ENCODE measurements around the gene SUSD3. TPM values are rescaled to one million over a fixed set of nuclear protein-coding genes. Genes with fewer than 3 reads are reported as not detected.
"Not testable (repeated sequence)": the region's sequence is repeated elsewhere in the genome, so short reads cannot be mapped to it uniquely, and the experiment has no call there.

The SUSD3 gene
- total RNA-seq, 1 donor from 2014 or later, result 0.96 TPM

DNA sequence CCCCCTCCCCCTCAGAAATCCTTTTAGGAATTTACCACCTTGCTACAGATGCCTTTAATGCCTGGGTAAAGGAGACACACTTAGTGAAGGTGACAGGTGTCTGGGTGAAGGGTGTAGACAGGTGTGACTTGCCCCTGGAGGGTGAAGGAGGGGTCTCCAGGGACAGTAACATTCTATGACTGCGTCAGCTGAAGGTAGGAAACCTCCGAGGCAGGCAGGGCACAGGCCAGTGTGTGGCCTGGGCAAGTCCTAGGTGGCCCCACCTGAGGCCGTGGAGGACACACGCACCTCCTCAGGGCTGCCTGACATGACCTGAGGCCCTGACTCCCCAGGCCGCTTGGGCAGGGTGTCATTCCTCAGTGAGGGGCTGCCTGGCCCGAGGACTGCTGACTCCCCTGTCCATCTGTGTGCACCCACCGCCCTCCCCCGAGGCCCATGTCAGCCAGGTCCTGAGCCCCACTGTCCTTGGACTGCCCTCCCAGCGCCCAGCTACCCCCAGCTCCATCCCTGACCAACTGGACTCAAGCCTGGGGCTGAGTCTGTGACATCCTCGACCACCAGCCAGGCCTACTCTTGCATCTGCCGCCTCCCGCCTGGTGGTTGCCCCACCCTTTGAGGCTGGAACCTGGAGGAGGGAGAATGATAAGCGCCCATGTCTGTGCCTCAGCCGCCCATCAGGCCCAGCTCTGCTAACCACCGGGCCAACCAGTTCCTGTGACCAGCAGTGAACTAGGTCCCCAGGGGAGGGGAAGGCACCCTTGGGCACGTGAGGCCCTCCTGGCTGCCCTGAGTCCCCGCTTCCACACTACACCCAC lies 55.9 kb downstream of the SUSD3 start:
- peak; percentile 4 for ATAC-seq

DNA sequence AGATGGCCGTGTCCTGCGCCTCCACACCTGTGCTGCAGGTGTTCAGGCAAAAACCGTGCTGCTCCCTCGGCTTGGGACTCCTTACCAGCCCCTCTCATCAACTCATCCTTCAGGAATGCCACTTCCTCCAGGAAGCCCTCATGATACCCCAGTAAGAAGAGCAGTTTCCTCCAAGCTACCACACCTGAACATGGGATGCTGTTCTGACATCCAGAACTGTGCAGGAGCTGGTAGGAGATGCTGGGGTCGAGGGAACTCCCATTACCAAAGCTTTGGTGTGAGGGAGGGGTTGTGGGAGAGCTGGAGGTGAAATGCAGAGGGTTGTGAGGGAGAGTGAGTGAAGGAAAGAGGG lies 56.5 kb downstream of the SUSD3 start:
- ATAC-seq, result no peak

DNA sequence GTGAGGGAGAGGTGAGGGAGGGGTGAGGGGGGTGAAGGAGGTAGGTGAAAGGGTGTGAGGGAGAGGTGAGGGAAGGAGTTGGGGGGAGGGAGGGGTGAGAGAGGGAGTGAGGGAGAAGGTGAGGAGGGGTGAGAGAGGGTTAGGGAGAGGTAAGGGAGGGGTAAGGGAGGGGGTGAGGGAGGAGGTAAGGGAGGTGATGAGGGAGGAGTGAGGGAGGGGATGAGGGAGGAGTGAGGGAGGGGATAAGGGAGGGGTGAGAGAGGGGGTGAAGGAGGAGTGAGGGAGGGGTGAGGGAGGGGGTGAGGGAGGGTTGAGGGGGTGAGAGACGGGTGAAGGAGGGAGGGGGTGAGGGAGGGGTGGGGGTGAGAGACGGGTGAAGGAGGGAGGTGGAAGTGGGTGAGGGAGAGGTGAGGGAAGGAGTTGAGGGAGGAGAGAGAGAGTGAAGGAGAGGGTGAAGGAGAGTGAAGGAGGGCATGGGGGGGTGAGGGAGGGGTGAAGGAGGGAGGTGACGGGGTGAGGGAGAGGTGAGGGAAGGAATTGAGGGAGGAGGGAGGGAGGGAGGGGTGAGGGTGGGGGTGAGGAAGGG lies 57.1 kb downstream of the SUSD3 start:
- no peak for ATAC-seq

DNA sequence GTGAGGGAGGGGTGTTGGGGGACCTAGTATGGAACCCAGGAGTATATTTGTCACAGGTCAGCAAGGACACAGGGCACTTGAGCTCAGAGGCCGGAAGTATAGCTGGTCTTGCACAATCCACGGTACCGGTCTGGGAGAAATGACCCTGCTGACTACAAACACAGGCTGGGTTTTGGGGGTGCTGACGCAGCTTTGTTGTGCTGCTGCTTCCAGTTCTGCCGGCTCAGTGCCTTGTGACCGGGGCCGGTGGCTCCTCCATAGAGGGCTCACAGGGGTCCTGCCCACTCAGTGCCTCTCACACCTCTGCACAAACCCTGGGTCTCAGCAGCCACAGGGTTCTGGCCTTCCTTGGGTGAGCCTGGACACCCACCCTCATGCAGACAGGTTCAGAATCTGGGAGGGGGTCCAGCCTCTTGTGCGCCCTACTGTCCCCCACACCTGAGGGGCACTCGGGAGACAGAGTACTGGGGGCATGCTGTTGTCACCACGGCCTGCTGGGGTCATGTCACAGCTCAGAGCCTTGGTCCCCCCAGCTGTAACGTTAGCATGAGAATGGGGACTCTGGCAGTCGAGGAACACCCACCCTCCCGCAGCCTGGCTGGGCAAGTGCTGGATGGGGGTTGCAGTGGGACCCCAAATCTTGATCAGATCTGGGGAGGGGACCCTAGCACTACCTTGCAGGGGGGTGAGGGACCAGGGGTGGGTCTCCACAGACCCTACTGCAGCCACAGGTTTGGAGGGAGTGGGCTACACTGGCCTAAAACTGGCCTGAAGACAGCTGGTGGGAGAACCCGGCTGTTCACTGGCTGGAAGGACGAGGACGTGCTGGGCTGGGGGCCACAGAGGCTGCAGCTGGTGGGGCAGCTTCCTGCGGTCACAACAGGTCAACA lies 57.8 kb downstream of the SUSD3 start:
- peak; percentile 8 for ATAC-seq

DNA sequence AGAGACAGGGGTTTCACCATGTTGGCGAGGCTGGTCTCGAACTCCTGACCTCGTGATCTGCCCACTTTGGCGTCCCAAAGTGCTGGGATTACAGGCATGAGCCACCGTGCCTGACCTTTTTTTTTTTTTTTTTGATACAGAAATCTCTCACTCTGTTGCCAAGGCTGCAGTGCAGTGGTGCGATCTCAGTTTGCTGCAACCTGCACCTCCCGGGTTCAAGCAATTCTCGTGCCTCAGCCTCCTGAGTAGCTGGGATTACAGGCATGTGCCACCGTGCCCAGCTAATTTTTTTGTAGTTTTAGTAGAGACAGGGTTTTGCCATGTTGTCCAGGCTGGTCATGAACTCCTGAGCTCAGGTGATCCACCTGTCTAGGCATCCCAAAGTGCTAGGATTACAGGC lies 59.0 kb downstream of the SUSD3 start:
- not testable (repeated sequence) for ATAC-seq

DNA sequence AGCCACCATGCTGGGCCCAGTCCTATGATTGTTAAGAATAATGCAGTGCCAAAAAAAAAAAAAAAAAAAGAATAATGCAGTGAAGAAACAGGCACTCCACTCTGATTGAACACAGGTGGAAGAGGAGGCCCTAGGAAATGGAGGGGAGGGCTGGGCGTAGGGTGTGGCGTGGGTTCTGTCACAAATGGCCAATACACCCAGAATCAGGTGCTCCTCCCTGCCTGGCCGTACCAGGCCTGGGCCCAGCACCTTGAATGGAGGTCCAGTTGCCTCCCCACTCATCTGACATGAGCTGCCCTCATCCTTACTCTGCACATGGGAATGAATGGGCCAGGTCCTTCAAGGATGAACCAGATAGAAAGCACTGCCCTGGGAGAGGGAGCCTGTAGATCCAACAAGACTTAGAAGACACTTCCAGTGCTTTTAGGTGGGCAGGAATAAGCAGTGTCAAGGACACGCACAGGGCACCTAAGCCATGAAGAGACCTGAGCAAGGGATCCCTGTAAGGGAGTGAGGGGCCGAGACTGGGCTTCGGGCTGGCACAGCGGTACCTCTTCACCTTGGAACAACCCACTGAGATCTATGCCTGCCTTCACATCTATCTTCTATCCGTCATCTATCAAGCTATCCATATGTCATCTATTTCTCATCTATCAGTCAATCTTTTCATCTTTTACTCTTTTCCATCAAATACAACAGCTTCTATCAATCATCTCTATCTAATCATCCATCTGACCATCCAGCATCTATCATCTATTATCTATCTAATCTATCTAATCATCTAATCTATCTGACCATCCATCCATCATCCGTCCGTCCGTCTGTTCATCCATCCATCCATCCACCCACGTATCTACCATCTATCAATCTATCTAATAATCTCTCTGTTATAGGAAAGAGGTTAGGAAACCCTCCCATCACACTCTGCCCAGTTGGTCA lies 59.7 kb downstream of the SUSD3 start:
- no peak for ATAC-seq

DNA sequence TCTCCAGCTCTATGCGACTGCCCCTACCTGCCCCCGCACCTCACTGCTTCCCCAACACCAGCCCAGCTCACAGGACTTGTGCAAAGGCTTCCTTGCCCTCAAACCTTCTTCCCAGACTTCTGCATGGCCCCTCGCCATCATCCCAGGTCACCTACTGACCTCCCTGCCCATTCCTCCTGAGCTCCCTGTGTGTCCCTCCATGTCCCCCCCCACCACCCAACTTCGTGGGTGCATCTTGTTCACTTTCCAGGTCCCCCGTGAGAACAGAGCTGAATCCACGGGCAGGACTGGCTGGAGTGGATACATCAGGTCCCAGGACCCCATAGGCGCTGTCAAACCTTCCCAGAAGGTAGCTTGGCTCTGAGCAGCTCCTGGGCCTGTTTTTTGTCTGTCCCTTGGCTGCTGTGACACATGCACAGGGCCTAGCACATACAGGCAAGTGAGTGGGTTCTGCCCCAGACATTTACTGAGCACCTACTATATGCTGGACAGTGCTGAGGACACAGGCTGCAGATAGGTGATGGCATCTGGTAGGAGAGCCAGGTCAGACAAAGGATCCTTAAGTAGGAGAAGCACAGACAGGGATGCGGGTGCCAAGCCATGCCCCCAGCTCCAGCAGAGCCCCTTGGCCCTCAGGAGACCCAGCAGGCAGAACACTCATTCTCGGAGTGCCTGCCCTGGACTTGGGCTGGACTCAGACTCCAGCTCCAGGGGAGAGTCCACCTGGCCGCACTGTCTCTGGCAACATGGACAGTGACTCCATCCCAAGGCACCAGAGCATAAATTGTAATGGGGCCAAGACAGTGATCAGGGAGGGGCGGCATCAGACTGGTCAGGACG lies 60.6 kb downstream of the SUSD3 start:
- ATAC-seq, result no peak

DNA sequence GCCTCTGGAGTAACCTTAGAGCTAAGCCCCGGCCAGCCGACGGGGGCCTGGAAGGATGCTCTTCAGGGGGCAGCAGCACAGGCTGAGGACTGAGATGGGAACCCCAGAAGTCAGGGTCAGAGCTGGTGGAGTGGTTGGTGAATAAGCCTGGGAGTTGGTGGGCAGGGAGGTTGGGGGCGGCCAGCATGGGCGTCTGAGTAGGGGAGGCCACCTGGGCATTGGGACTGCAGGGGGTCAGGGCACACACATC lies 61.1 kb downstream of the SUSD3 start:
- ATAC-seq, result no peak

DNA sequence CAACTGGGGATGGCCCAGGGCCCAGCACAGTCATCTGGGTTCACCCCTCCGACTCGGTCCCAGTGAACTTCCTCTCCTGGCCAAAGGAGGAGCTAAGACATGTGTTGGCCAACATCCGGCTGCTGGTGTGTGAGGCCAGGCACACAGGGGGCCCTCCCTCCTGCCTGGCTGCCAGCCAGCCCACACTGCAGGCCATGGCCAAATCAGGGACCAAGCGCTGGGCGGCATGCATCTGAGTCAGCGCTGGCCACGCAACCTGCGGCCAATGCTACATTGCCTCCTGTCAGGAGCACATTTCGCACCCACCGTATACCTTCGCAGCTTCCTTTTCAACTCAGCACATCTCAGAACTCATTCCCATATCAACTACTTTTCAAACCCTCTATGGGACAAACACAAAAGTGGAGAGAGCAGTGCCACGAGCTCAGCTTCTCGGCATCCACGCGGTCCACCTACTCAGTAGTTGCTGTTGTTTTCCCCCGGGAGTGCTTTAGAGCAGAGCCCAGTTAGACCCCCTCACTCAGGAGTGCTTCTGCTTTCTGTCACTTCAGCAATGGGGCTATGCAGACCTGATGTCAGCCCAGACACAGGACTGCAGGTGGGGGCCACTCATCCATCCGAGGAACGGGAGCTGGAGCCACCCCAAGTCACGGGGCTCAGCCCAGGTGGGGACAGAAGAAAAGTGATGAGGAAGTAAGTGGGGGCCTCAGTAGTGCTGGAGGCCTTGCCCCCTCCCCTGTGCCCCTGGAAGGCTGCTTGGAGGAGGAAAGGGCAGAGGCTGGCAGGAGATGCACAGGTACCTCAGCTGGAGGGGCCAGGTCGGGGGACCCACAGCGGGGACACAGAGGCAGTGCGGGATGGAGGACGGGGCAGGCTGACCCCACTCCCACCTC lies 61.7 kb downstream of the SUSD3 start:
- ATAC-seq, result peak; percentile 70

DNA sequence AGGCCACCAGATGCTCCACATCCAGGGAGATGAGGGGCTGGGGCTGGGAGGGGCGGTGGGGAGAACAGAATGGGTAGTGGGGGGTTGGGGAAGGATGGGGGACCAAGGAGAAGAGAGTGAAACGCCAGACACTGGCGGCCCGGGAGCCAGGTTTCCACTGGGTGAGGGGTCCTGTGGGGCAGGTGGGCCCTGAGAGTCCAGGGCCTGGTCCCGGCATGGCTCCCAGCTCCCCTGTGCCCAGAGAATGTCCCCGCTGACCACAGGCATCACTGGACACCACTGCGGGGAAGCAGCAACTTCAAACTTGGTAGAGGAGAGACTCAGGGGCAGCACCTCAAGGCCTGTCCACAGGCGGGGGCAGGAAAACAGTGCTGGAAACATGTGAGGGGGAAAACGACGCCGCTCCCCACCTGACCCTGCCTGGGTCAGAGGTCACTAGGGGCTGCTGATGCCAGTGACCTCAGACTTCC lies 62.4 kb downstream of the SUSD3 start:
- ATAC-seq, result no peak

DNA sequence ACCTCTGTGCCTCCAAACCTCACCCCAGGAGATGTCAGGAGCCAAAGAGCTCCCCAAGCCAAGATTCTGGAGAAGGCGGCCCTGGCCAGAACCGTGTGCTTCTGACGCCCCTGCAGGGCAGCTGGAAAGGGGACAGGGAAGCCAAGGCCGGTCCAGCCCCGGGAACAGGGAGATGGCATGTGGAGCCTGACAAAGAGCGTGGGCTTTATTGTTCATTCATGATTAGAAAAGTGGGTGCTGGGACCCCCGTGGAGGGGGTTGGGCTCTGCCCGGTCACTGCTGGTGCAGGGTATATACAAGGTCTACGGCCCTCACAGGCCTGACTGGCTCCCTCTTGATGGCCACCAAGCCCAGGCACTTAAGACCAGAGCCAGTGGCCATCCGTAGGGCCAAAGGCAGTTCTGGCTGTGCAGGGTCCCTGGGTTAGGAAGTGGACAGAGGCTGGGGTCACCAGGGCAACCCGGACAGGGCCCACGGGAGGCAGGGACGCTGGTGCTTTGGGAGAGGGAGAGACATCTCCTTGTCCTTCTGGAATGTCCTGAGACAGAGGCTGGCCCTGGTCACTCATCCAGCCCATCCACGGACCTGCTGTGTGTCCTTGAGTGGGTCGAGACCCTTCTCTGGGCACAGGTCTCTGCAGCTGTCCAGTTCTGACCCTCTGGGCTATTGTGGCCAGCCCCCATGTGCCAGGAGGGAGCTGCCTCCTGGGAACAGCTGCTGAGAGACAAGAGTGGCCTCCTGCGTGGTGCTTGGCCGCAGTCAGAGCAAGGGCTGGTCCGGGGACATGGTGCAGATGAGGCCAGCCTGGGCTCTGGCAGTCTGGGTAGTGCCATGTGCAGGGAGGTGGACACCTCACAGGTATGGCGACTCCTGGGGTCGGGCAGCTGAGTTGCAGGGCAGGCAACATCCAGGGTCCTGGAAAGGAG lies 63.1 kb downstream of the SUSD3 start:
- ATAC-seq, result no peak

DNA sequence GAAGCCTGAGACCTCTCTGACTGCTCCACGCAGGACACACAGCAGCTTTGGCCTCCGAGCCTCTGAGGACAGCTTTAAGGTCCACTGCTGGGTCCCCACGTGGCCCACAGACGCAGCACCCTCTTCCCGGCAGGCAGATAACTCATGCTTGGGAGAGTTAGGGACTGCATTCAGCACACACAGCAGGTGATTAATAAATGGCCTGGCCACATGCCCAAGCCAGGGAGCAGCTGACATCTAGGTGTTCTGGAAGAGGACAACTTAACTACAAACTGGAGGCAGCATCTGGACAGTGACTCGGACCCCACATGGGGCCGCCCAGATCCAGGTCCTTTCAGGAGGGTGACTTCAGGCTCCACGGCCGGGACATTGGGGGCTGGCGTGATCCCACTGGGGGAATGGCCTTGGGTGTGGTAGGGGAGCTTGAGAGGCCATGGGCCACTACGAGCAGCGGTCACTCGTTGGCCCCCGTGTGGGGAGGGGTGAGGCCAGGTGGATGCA lies 64.3 kb downstream of the SUSD3 start:
- ATAC-seq, result no peak

DNA sequence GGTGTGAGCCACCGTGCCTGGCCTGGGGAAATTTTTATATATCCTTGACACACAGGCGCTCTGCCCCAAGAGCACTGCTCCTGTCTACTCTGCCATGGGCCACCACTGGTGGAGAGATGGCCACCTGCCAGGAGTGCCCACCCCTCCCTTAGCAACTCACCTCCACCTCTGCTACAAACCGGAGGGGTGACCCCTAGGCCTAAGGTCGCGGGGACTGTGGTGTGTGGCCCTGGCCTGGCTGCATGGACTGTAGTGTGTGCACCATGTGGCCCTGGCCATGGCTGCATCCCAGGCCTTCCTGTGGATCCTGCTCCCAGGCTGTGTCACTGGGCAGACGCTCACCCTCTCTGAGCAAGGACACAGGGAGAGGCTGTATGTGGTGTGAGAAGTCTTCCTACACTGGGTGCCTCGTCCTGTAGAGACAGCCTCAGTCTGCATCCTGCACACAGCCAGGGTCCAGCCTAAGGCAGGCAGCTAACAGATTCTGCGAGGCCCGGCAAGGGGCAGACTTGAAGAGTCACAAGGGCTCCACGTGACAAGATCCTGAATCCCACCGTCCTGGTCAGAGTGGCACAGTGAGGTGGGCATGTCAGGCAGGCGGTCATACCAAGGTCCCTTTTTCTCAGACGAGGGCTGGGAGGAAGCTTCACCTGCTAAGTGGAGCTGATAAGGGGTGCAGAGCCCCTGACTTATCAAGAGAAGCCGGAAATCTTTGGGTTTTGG lies 65.2 kb downstream of the SUSD3 start:
- ATAC-seq, result no peak

DNA sequence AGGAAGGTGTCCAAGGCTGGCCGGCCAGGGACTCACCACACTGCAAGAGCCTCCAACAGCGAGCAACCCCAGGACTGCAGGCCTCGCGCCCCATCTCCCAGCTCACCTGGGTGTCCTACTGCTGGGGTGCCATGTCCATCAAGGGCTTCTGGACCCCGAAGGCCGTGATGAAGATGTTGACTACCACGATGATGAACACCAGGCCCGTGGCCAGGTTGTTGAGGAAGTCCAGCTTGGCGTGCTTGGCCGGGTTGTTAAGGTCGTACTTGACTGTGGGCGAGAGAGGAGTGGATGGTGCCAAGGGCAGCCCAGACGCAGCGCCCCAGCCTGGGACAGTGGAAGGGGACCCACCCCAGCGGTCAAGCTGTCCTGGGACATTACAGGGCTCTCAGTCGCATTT lies 66.3 kb downstream of the SUSD3 start:
- ATAC-seq, result no peak

DNA sequence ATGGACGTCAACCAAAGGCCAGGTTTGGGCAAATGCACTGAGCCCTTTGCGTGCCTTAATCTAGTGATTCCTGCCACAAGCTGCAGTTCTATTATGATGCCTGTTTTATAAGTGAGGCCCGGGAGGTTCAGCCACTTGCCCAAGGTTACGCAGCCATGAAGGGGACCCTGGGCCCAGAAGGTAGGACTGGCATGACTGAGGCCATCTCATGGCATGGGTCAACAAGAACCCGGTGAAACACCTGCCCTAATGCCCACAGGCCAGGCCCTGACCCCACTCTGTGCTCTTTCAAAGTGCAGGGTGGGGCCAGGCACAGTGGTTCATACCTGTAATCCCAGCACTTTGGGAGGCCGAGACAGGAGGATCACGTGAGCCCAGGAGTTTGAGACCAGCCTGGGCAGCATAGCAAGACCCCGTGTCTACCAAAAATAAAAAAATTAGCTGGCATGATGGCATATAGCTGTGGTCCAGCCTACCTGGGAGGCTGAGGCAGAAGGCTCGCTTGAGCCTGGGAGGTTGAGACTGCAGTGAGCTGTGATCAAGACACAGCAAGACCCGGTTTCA lies 66.9 kb downstream of the SUSD3 start:
- ATAC-seq, result no peak

DNA sequence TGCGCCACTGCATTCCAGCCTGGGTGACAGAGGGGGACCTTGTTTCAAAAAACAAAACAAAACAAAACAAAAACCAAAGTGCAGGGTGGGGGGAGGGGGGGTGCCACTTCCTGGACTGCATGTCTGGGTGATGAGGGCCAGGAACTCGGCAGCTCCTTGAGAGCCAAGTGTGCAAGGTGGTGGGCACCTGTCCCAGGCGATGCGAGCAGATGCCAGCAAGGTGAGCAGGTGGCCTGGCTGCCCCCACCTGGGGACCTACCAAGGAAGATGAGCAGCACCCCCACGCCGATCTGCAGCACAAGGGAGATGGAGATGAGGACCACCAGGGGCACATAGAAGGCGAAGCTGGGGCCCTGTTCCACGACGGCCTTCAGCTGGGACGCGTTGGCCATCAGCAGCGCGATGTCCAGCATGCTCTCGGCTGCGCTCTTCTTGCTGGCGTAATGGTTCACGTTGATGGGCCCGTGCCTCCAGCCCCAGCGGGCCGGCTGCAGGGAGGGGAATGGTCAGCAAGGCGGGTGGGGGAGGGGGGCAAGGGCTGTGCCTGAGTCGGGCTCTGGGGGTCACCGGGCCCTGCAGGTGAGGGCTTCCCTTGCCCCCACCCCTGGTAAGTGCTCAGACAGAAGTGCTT lies 67.8 kb downstream of the SUSD3 start:
- ATAC-seq, result no peak

DNA sequence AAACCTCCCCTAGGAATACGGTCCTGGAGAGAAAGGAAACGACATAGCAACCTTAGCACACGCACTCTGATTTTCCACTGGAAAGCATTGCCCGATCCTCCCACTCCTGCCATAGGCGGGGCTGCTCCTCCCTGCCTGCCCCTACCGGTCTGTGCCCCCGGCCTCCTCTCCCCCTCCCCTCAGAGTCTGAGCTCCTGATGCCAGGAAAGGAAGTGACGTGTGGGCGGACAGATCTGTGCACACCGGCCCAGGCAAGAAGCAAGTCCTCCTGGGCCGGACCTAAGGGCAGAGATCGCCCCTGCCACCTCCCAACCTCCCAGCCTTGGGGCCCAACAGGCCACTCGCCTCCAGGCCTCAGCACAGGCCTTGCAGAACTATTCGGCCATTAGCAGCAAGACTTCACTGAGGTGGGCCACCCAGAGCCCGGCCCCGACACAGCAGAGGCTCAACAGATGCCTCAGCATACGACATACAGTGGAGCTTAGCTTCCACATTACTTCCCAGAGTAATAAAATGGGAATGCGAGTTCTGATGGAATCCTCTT lies 68.4 kb downstream of the SUSD3 start:
- ATAC-seq, result peak; percentile 32
